PC-3 (cell line): ENCODE results near the gene MPHOSPH9.

Experiments used
- CTCF ChIP-seq: fragments of 300-600 bp; sonication (generic); conservative IDR thresholded peaks from 2 replicates; pipeline ENCODE4 v1.5.1; 2017; ENCODE audit warnings: antibody characterized with exemption, low read depth, mild to moderate bottlenecking, low read length
- EZH2phosphoT487 ChIP-seq: fragments of 300-600 bp; sonication (generic); IDR thresholded peaks from 2 replicates; pipeline ENCODE4 v1.6.1; 2018; ENCODE audit warnings: mild to moderate bottlenecking, antibody characterized with exemption, low read length, borderline replicate concordance

DNA sequence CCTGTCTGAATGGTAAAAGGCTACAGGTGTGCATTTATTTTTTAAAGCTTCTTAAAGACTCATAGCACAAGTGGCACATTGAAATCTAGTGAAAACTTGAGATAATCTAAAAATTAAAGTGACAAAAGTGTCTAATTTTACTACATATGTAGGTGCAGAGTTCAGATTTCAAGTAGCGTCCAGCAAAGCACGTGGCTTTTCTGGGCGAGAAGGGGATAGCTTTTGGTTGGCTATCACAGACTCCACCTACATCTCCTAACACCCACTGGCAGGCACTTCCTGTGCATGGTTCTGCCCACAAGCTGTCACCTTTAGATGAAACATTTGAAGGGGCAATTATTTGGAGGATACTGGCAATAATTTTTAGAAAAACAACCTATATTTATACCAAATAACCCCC is 80.1 kb downstream of the MPHOSPH9 start:
- no peak for TF ChIP-seq CTCF
- no peak for TF ChIP-seq EZH2phosphoT487
